Parathyroid adenoma (tissue), 2 donors: Measurements from ENCODE around the gene PABPN1L.
"Not testable (repeated sequence)": the region's sequence is repeated elsewhere in the genome, so short reads cannot be mapped to it uniquely, and the experiment has no call there.

Source experiments
- H2AFZ ChIP-seq: fragments of 300-600 bp; sonication (generic); one replicate; pipeline ENCODE4 v1.7.0; 2017; ENCODE audit warnings: antibody characterized with exemption, mild to moderate bottlenecking
- H3K27ac ChIP-seq: fragments of 300-600 bp; sonication (generic); one replicate; pipeline ENCODE4 v1.7.0; 2017
- H3K27me3 ChIP-seq: fragments of 300-600 bp; sonication (generic); one replicate; pipeline ENCODE4 v1.7.0; 2017; ENCODE audit warnings: low read length; ENCODE audit not compliant: control insufficient read depth, insufficient read depth
- H3K36me3 ChIP-seq: fragments of 300-600 bp; sonication (generic); one replicate; pipeline ENCODE4 v1.7.0; 2017; ENCODE audit warnings: low read length; ENCODE audit not compliant: control insufficient read depth, insufficient read depth
- H3K4me1 ChIP-seq: fragments of 300-600 bp; sonication (generic); one replicate; pipeline ENCODE4 v1.7.0; 2017; ENCODE audit warnings: control low read depth
- H3K4me2 ChIP-seq: fragments of 300-600 bp; sonication (generic); one replicate; pipeline ENCODE4 v1.7.0; 2017; ENCODE audit warnings: low read length
- H3K4me3 ChIP-seq: fragments of 300-600 bp; sonication (generic); one replicate; pipeline ENCODE4 v1.7.0; 2017; ENCODE audit warnings: low read depth, low read length
- H3K79me2 ChIP-seq: fragments of 300-600 bp; sonication (generic); one replicate; pipeline ENCODE4 v1.7.0; 2017; ENCODE audit warnings: control low read depth
- H3K9ac ChIP-seq: fragments of 300-600 bp; sonication (generic); one replicate; pipeline ENCODE4 v1.7.0; 2017; ENCODE audit warnings: mild to moderate bottlenecking
- H3K9me3 ChIP-seq: fragments of 300-600 bp; sonication (generic); one replicate; pipeline ENCODE4 v1.7.0; 2017; ENCODE audit warnings: low read length; ENCODE audit not compliant: control insufficient read depth
- TF ChIP-seq, protein P1 (sequence below): fragments of 300-600 bp; sonication (generic); IDR thresholded peaks from one replicate; pipeline ENCODE4 v1.7.0; 2017; ENCODE audit warnings: antibody characterized with exemption, mild to moderate bottlenecking
- donor health status: primary hyperparathyroidism.

Gene PABPN1L

DNA sequence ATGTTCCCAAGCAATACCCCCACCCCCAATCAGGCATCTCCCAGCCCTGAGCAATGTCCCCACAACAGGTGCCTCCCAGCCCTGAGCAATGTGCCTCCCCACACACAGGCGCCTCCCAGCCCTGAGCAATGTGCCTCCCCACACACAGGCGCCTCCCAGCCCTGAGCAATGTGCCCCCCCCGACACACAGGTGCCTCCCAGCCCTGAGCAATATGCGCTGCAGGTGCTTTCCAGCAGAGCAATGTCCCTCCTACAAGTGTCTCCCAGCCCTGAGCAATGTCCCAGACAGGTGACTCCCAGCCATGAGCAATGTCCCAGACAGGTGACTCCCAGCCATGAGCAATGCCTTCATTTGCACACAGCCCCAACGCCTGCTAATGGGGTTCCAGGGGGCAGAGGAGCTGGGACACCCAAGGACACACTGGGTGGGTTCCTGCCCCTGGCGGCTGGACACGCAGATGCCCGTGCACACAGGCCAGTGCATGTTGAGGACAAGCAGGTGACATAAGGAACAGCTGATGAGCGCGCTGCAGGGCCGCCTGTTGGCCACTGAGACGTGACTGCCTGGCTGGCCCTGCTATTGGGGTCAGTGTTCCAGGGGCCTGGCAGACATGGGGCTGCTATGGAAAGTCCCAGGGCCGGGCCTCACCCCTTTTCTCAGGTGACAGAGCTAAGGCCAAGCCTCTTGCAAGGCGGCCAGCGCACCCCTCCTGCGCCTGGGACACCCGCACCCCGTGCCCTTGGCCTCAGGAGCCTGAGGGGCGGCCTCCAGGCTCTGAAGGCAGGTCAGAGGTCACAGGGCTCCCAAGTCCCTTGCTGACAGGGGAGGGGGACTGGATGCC is 26.9 kb upstream of the PABPN1L start:
- H3K4me1 ChIP-seq: no peaks in the 10 kb centered on the region
- no peak overlapping the region for H3K27ac ChIP-seq
- TF ChIP-seq, protein P1, sequence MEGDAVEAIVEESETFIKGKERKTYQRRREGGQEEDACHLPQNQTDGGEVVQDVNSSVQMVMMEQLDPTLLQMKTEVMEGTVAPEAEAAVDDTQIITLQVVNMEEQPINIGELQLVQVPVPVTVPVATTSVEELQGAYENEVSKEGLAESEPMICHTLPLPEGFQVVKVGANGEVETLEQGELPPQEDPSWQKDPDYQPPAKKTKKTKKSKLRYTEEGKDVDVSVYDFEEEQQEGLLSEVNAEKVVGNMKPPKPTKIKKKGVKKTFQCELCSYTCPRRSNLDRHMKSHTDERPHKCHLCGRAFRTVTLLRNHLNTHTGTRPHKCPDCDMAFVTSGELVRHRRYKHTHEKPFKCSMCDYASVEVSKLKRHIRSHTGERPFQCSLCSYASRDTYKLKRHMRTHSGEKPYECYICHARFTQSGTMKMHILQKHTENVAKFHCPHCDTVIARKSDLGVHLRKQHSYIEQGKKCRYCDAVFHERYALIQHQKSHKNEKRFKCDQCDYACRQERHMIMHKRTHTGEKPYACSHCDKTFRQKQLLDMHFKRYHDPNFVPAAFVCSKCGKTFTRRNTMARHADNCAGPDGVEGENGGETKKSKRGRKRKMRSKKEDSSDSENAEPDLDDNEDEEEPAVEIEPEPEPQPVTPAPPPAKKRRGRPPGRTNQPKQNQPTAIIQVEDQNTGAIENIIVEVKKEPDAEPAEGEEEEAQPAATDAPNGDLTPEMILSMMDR: no peak
- no peak overlapping the region for H3K9ac ChIP-seq
- no peaks in the 10 kb centered on the region for H3K9me3 ChIP-seq
- no peak overlapping the region for H3K4me2 ChIP-seq
- no peak overlapping the region for H3K4me3 ChIP-seq
- H2AFZ ChIP-seq: no peak overlapping the region
- no peaks in the 10 kb centered on the region for H3K27me3 ChIP-seq
- H3K79me2 ChIP-seq: no peaks in the 10 kb centered on the region
- H3K36me3 ChIP-seq: no peaks in the 10 kb centered on the region

GRCh38 chr16:88892065-88892464 is 25.6 kb upstream of the PABPN1L start:
- Histone ChIP-seq H2AFZ (no peak overlapping the region), H3K79me2 (no peaks in the 10 kb centered on the region), H3K4me1 (no peaks in the 10 kb centered on the region), H3K27me3 (no peaks in the 10 kb centered on the region), H3K9me3 (no peaks in the 10 kb centered on the region), H3K36me3 (no peaks in the 10 kb centered on the region), H3K27ac (no peak overlapping the region), H3K4me2 (no peak overlapping the region), H3K4me3 (no peak overlapping the region), H3K9ac (no peak overlapping the region)
- TF ChIP-seq, protein P1: no peak

- no peak overlapping the region for H3K9ac ChIP-seq
- no peak overlapping the region for H3K4me3 ChIP-seq
- H3K36me3 ChIP-seq: no peaks in the 10 kb centered on the region
- H3K4me1 ChIP-seq: no peaks in the 10 kb centered on the region
- no peaks in the 10 kb centered on the region for H3K79me2 ChIP-seq
- no peak overlapping the region for H3K27ac ChIP-seq
- no peaks in the 10 kb centered on the region for H3K9me3 ChIP-seq
- H3K4me2 ChIP-seq: no peak overlapping the region
- TF ChIP-seq, protein P1: no peak
- H3K27me3 ChIP-seq: no peaks in the 10 kb centered on the region
- no peak overlapping the region for H2AFZ ChIP-seq
These were observed 24.6 kb upstream of the PABPN1L start for GRCh38 chr16:88891083-88891482.

DNA sequence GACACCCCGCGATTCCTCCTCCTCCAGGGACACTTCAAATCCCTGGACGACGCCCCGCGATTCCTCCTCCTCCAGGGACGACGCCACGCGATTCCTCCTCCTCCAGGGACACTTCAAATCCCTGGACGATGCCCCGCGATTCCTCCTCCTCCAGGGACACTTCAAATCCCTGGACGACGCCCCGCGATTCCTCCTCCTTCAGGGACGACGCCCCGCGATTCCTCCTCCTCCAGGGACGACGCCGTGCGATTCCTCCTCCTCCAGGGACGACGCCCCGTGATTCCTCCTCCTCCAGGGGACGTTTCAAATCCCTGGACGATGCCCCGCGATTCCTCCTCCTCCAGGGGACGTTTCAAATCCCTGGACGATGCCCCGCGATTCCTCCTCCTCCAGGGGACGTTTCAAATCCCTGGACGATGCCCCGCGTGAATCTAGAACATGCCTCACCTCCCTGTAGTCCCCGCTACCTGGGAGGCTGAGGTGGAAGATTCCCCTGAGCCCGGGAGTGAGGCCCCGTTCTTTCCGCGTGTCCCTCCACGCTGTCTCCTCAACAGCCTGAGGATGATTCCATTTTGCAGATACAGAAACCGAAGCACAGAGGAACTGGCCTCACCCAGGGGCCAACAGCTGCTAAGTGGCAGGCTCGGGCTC is 23.4 kb upstream of the PABPN1L start:
- H3K4me2 ChIP-seq, H3K4me1 ChIP-seq, H3K27me3 ChIP-seq, H3K27ac ChIP-seq, H3K4me3 ChIP-seq, H3K79me2 ChIP-seq, H2AFZ ChIP-seq, H3K9ac ChIP-seq, H3K36me3 ChIP-seq, H3K9me3 ChIP-seq: not testable (repeated sequence)

DNA sequence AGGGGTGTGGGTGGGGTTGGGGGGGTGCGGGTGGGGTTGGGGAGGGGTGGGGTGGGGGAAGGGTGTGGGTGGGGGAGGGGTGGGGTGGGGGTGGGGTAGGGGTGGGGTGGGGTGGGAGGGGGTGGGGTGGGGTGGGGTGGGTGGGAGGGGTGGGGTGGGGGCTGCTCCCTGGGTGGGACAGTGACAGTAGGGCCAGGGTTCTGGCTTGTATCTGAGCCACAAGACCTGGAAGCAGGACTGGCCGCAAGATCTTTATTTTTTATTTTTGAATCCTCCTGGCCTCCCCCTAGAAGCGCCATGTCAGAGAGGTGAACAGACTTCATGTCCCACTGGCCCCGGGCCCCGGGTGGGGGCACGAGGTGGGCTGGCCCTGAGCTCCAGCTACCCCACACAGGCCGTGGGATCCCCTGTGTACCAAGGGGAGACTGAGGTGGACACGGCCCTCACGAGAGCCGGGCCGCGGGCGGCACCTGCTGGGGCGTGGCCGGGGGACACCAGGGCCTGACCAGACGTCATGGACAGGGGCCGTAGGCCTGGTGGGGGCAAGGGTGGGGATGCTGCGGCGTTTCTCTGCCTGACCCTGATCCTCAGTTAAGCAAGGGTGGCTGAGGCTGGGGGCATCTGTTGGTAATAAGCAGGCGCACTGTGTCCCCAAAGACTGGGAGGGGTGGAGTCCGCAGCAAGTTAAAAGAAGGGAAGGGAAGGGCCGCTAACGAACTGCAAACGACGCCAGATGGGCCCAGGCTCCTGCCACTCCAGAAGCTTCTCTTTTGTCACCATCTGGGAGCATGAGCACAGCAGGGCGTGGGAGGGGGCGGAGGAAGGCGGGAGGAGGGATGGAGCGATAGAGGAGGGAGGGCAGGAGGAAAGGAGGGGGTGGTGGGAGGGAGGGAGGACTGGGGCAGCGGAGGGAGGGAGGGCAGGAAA is 22.3 kb upstream of the PABPN1L start:
- Histone ChIP-seq H2AFZ (no peak overlapping the region), H3K4me2 (no peak overlapping the region), H3K4me1 (no peaks in the 10 kb centered on the region), H3K4me3 (no peak overlapping the region), H3K27ac (no peak overlapping the region), H3K79me2 (no peaks in the 10 kb centered on the region), H3K9ac (no peak overlapping the region), H3K36me3 (no peaks in the 10 kb centered on the region), H3K9me3 (no peaks in the 10 kb centered on the region), H3K27me3 (no peaks in the 10 kb centered on the region)
- TF ChIP-seq, protein P1: no peak
